Trophoblast cell (in vitro differentiated cells and primary cell): Measurements from ENCODE around the gene RDH8.

ENCODE experiments used
- DNase-seq, 2 donors: peaks; one replicate each; pipeline ENCODE4 v3.0.0-alpha.2; 2016
- H2AFZ ChIP-seq: 2 replicates; pipeline ENCODE4 v1.6.1; 2013; ENCODE audit warnings: low read length, moderate library complexity, mild to moderate bottlenecking; ENCODE audit not compliant: insufficient read depth, poor library complexity
- H2AK5ac ChIP-seq: 2 replicates; pipeline ENCODE4 v1.6.1; 2013; ENCODE audit warnings: mild to moderate bottlenecking, low read length
- H2BK120ac ChIP-seq: 2 replicates; pipeline ENCODE4 v1.6.1; 2013; ENCODE audit warnings: low read length, mild to moderate bottlenecking, moderate library complexity; ENCODE audit not compliant: insufficient read depth, poor library complexity
- H2BK12ac ChIP-seq: 2 replicates; pipeline ENCODE4 v1.6.1; 2013; ENCODE audit warnings: mild to moderate bottlenecking, low read length, moderate library complexity
- H2BK5ac ChIP-seq: 2 replicates; pipeline ENCODE4 v1.6.1; 2013; ENCODE audit warnings: low read length, low read depth, moderate library complexity, mild to moderate bottlenecking; ENCODE audit not compliant: poor library complexity
- H3K14ac ChIP-seq: 2 replicates; pipeline ENCODE4 v1.6.1; 2013; ENCODE audit warnings: mild to moderate bottlenecking, low read length
- H3K18ac ChIP-seq: 2 replicates; pipeline ENCODE4 v1.6.1; 2013; ENCODE audit warnings: mild to moderate bottlenecking, low read length
- H3K23ac ChIP-seq: 2 replicates; pipeline ENCODE4 v1.6.1; 2013; ENCODE audit warnings: low read length
- H3K27ac ChIP-seq: 2 replicates; pipeline ENCODE4 v1.5.1; 2013; ENCODE audit warnings: low read depth, mild to moderate bottlenecking, inconsistent platforms, low read length, moderate library complexity
- H3K27me3 ChIP-seq: 2 replicates; pipeline ENCODE4 v1.6.1; 2013; ENCODE audit warnings: inconsistent platforms, mild to moderate bottlenecking, low read length, moderate library complexity; ENCODE audit not compliant: insufficient read depth
- H3K36me3 ChIP-seq, 2 experiments: 1 replicate in 1 of 2; 2 replicates in 1 of 2; pipeline ENCODE4 v1.6.1; 2013; ENCODE audit warnings: low read length in 2 of 2, mild to moderate bottlenecking in 2 of 2, moderate library complexity in 1 of 2; ENCODE audit not compliant: insufficient read depth in 2 of 2, control insufficient read depth in 1 of 2
- H3K4ac ChIP-seq: 2 replicates; pipeline ENCODE4 v1.6.1; 2013; ENCODE audit warnings: low read depth, mild to moderate bottlenecking, low read length, moderate library complexity
- H3K4me1 ChIP-seq, 2 experiments: 1 replicate in 1 of 2; 2 replicates in 1 of 2; pipeline ENCODE4 v1.6.1; 2013; ENCODE audit warnings: low read length in 2 of 2, mild to moderate bottlenecking in 2 of 2, moderate library complexity in 1 of 2; ENCODE audit not compliant: insufficient read depth in 2 of 2, control insufficient read depth in 1 of 2
- H3K4me2 ChIP-seq: 2 replicates; pipeline ENCODE4 v1.6.1; 2013; ENCODE audit warnings: inconsistent platforms, mild to moderate bottlenecking, low read length, moderate library complexity
- H3K4me3 ChIP-seq: 2 replicates; pipeline ENCODE4 v1.5.1; 2013; ENCODE audit warnings: mild to moderate bottlenecking, low read depth, low read length, inconsistent platforms
- H3K79me1 ChIP-seq: one replicate; pipeline ENCODE4 v1.6.1; 2013; ENCODE audit warnings: low read length
- H3K79me2 ChIP-seq: 2 replicates; pipeline ENCODE4 v1.6.1; 2013; ENCODE audit warnings: low read length, mild to moderate bottlenecking; ENCODE audit not compliant: control insufficient read depth, insufficient read depth, poor library complexity
- H3K9ac ChIP-seq: 2 replicates; pipeline ENCODE4 v1.6.1; 2013; ENCODE audit warnings: mild to moderate bottlenecking, low read length
- H3K9me3 ChIP-seq: 2 replicates; pipeline ENCODE4 v1.6.1; 2013; ENCODE audit warnings: low read depth, mild to moderate bottlenecking, control low read depth, inconsistent platforms, low read length; ENCODE audit not compliant: insufficient read depth
- H4K12ac ChIP-seq: 2 replicates; pipeline ENCODE4 v1.6.1; 2013; ENCODE audit warnings: low read depth, mild to moderate bottlenecking, low read length, moderate library complexity
- H4K8ac ChIP-seq: 2 replicates; pipeline ENCODE4 v1.6.1; 2013; ENCODE audit warnings: low read depth, mild to moderate bottlenecking, low read length, moderate library complexity
- H4K91ac ChIP-seq: one replicate; pipeline ENCODE4 v1.6.1; 2013; ENCODE audit warnings: low read depth, mild to moderate bottlenecking, low read length, moderate library complexity
- WGBS: extraction: QIAGEN DNeasy Blood & Tissue Kit; methylation state at CpG from one replicate; pipeline ENCODE4 v1.1.7; 2013; ENCODE audit warnings: missing lambda C conversion rate; ENCODE audit not compliant: insufficient read length, insufficient coverage; ENCODE audit errors: extremely low coverage; 5-methylcytosine and 5-hydroxymethylcytosine counted together

RDH8 gene

DNA sequence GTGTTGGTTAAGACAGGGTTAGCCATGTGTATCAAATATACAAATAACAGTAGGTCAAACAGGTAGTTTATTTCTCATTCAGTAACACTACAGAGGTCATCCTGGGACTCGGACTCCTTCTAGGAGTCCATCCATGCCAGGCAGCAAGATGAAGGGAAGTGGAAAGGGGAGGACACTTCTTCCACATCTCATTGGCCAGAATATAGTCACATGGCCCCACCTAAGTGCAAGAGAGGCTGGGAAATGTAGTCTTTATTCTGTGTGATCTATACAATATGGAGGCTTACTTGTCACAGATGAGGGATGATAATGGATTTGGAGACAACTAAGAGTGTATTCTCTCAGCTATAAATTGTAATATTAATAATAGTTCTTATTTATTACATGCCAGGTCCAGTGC is 31.1 kb downstream of the RDH8 start:
- H2AK5ac ChIP-seq = no peak overlapping the region
- H2BK120ac ChIP-seq = no peak overlapping the region
- no peak overlapping the region for H3K4ac ChIP-seq
- no peak overlapping the region for H4K91ac ChIP-seq
- no peak overlapping the region for H3K4me3 ChIP-seq
- no peak overlapping the region for H4K8ac ChIP-seq
- no peak overlapping the region for H2BK12ac ChIP-seq
- no peak for DNase-seq
- no peak overlapping the region for H3K23ac ChIP-seq
- no CpG with 5 or more reads among the region's 1 CpG for WGBS
- no peak overlapping the region for H3K9ac ChIP-seq
- H3K79me1 ChIP-seq = no peaks in the 10 kb centered on the region
- H3K18ac ChIP-seq = no peak overlapping the region
- no peaks in the 10 kb centered on the region for H3K36me3 ChIP-seq
- H3K4me1 ChIP-seq = no peaks in the 10 kb centered on the region
- H3K27me3 ChIP-seq = no peaks in the 10 kb centered on the region
- no peak overlapping the region for H3K4me2 ChIP-seq
- no peak overlapping the region for H4K12ac ChIP-seq
- no peak overlapping the region for H3K14ac ChIP-seq
- H2BK5ac ChIP-seq = no peak overlapping the region
- H3K79me2 ChIP-seq = no peaks in the 10 kb centered on the region
- no peak overlapping the region for H3K27ac ChIP-seq
- H2AFZ ChIP-seq = no peak overlapping the region
- peaks cover 37% of the 10 kb centered on the region for H3K9me3 ChIP-seq

DNA sequence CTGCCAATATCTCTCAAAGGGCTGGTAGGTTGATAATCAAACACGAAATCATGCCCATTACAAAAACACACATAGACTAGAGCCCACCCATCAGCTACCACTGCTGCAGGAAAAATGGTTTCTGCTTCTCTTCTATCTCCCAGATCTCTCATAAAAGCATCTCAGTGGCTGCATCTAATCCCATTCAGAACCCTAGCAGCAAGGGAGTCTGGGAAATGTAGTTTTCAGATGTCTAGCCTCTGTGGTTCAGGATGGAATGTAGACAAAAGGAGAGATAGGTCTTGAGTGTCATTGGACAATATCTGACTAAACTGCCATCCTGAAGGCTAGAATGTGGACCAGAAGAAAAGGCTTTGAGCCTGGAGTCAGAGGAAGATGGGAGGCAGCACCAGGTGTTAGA is 32.1 kb downstream of the RDH8 start:
- Histone ChIP-seq H3K27ac (no peak overlapping the region), H3K23ac (no peak overlapping the region), H4K91ac (no peak overlapping the region), H3K14ac (no peak overlapping the region), H4K12ac (no peak overlapping the region), H3K4me1 (no peaks in the 10 kb centered on the region), H3K36me3 (no peaks in the 10 kb centered on the region), H3K18ac (no peak overlapping the region), H3K79me1 (no peaks in the 10 kb centered on the region), H2BK120ac (no peak overlapping the region), H3K4me3 (no peak overlapping the region), H3K9ac (no peak overlapping the region), H2BK12ac (no peak overlapping the region), H2BK5ac (no peak overlapping the region), H3K79me2 (no peaks in the 10 kb centered on the region), H4K8ac (no peak overlapping the region), H3K4me2 (no peak overlapping the region), H3K9me3 (peaks cover 40% of the 10 kb centered on the region), H2AFZ (no peak overlapping the region), H2AK5ac (no peak overlapping the region), H3K4ac (no peak overlapping the region), H3K27me3 (no peaks in the 10 kb centered on the region)
- DNase-seq = no peak
- WGBS = no CpG with 5 or more reads among the region's 1 CpG

GRCh38 chr19:10049626-10050025 is 36.3 kb downstream of the RDH8 start:
- Histone ChIP-seq H3K9me3 (peaks cover 10% of the 10 kb centered on the region), H3K27ac (no peak overlapping the region), H3K4me3 (no peak overlapping the region), H2BK5ac (no peak overlapping the region), H3K36me3 (no peaks in the 10 kb centered on the region), H3K4me1 (no peaks in the 10 kb centered on the region), H3K79me1 (no peaks in the 10 kb centered on the region), H3K18ac (no peak overlapping the region), H3K4ac (no peak overlapping the region), H3K14ac (no peak overlapping the region), H2BK120ac (no peak overlapping the region), H2AK5ac (no peak overlapping the region), H4K91ac (no peak overlapping the region), H3K79me2 (no peaks in the 10 kb centered on the region), H2BK12ac (no peak overlapping the region), H3K4me2 (no peak overlapping the region), H4K12ac (no peak overlapping the region), H4K8ac (no peak overlapping the region), H2AFZ (no peak overlapping the region), H3K27me3 (no peaks in the 10 kb centered on the region), H3K23ac (no peak overlapping the region), H3K9ac (no peak overlapping the region)
- DNase-seq = no peak
- WGBS = no CpG with 5 or more reads among the region's 2 CpGs

DNA sequence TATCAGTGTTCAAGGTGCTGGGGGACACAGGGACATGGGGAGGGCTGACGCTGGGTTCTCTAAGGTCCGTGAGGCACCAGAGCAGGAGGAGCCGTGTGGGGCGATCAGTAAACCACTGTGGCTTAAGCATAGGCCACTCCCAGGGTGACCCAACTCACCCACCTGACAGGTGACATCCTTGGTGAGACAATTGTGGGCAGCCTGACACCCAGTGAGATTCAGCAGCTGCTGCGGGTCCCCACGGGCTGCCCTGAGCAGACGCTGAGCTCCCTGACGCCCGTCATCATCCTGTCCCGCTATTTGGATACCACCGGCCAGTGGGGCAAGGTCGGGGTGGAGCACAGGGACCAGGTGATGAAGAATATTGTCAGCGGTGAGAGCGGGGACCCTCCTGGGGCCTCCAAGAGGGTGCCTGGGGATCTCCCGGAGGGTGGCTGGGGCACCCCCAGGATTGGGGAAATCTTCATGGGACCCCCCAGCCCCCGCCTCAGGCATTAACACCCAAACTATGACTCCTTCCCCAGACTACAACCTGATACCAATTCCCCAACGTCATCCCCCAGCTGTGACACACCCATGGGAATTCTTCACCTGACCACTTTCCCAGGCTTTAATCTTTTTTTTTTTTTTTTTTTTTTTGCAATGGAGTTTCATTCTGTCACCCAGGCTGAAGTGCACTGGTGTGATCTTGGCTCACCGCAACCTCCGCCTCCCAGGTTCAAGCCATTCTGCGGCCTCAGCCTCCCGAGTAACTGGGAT is 39.5 kb downstream of the RDH8 start:
- Histone ChIP-seq H3K27ac (no peak overlapping the region), H4K8ac (no peak overlapping the region), H2BK120ac (no peak overlapping the region), H2BK12ac (no peak overlapping the region), H3K79me1 (no peaks in the 10 kb centered on the region), H4K12ac (no peak overlapping the region), H3K27me3 (no peaks in the 10 kb centered on the region), H2AK5ac (no peak overlapping the region), H3K4ac (no peak overlapping the region), H2AFZ (no peak overlapping the region), H3K4me2 (no peak overlapping the region), H3K4me1 (no peaks in the 10 kb centered on the region), H3K14ac (no peak overlapping the region), H3K36me3 (no peaks in the 10 kb centered on the region), H2BK5ac (no peak overlapping the region), H3K4me3 (no peak overlapping the region), H3K9me3 (peaks cover 3% of the 10 kb centered on the region), H4K91ac (no peak overlapping the region), H3K23ac (no peak overlapping the region), H3K18ac (no peak overlapping the region), H3K9ac (no peak overlapping the region), H3K79me2 (no peaks in the 10 kb centered on the region)
- WGBS = no CpG with 5 or more reads among the region's 21 CpGs
- no peak for DNase-seq
